ENCODE results near the gene PNO1.

The PNO1 gene

GRCh38 chr2:68134554-68134953, 23.1 kb upstream of the PNO1 start:
- ChIA-PET CTCF (interaction anchor here (1.2 kb wide), 1 partner anchor 12 kb away, joined by 6 read pairs; no protein-coding TSS in a partner anchor), POLR2A (no interaction called here)
- peaks cover 5 to 12% of the 10 kb centered on the region in 2 experiments; a peak in 2 of 3 replicates for H3K36me3 ChIP-seq (ENCODE audit: control insufficient read depth in 2 of 2, insufficient read depth in 1 of 2, low read length in 2 of 2)
- no peak for TF ChIP-seq ZNF366 (tag by site-specific recombination; conservative IDR thresholded peaks at IDR 0.05)
- no peak for TF ChIP-seq ZNF292 (tag by site-specific recombination; IDR thresholded peaks at IDR 0.05; ENCODE audit: borderline replicate concordance, low read depth)
- no peaks in the 10 kb centered on the region for H3K4me1 ChIP-seq (ENCODE audit: control insufficient read depth, insufficient read depth, low read length)
- no peak overlapping the region for H3K4me3 ChIP-seq (ENCODE audit: low read depth, low read length)
- H3K9me3 ChIP-seq (ENCODE audit: control insufficient read depth, insufficient read depth, low read depth, low read length): no peaks in the 10 kb centered on the region
- H3K27ac ChIP-seq (ENCODE audit: extremely low read depth, low read depth, low read length): no peak overlapping the region

- no peaks in the 10 kb centered on the region for H3K4me1 ChIP-seq (ENCODE audit: control insufficient read depth, insufficient read depth, low read length)
- no peak overlapping the region for H3K4me3 ChIP-seq (ENCODE audit: low read depth, low read length)
- H3K27ac ChIP-seq (ENCODE audit: extremely low read depth, low read depth, low read length): no peak overlapping the region
- ChIA-PET CTCF (interaction anchor here (0.7 to 1.6 kb wide), 7 partner anchors 13 to 1497 kb away, joined by 3 to 10 read pairs (median 3); no protein-coding TSS in a partner anchor), POLR2A (no interaction called here)
- TF ChIP-seq ZNF132 (tag by site-specific recombination; IDR thresholded peaks at IDR 0.05; ENCODE audit: borderline replicate concordance) (no peak), ZSCAN18 (tag by site-specific recombination; IDR thresholded peaks at IDR 0.05) (no peak), ZNF121 (tag by site-specific recombination; IDR thresholded peaks at IDR 0.05) (0 out of 2 replicates have a peak, but pooled peaks have one; percentile 21), ZNF366 (tag by site-specific recombination; conservative IDR thresholded peaks at IDR 0.05) (no peak), KLF1 (tag by site-specific recombination; IDR thresholded peaks at IDR 0.05) (no peak)
- H3K9me3 ChIP-seq (ENCODE audit: control insufficient read depth, insufficient read depth, low read depth, low read length): no peaks in the 10 kb centered on the region
- H3K36me3 ChIP-seq (ENCODE audit: control insufficient read depth in 2 of 2, insufficient read depth in 1 of 2, low read length in 2 of 2): peaks cover 5 to 12% of the 10 kb centered on the region in 2 experiments; a peak in 2 of 3 replicates
Observed at GRCh38 chr2:68135448-68136320, 22.0 kb upstream of the PNO1 start.

- POLR2A ChIA-PET: no interaction called here
- Histone ChIP-seq H3K9me3 (ENCODE audit: control insufficient read depth, insufficient read depth, low read depth, low read length) (no peaks in the 10 kb centered on the region), H3K4me1 (ENCODE audit: control insufficient read depth, insufficient read depth, low read length) (no peaks in the 10 kb centered on the region), H3K4me3 (ENCODE audit: low read depth, low read length) (no peak overlapping the region), H3K36me3 (ENCODE audit: control insufficient read depth in 2 of 2, insufficient read depth in 1 of 2, low read length in 2 of 2) (peaks cover 15% of the 10 kb centered on the region in 2 experiments), H3K27ac (ENCODE audit: extremely low read depth, low read depth, low read length) (no peak overlapping the region)
- TF ChIP-seq ZNF621 (tag by site-specific recombination; IDR thresholded peaks at IDR 0.05): no peak
- no peak for TF ChIP-seq ZNF501 (tag by site-specific recombination; IDR thresholded peaks at IDR 0.05)
- TF ChIP-seq ZNF530 (tag by site-specific recombination; IDR thresholded peaks at IDR 0.05; ENCODE audit: low read depth): no peak
- TF ChIP-seq EGR2 (tag by site-specific recombination; IDR thresholded peaks at IDR 0.05; ENCODE audit: low read depth): no peak
- TF ChIP-seq OVOL3 (tag by site-specific recombination; IDR thresholded peaks at IDR 0.05): no peak
- TF ChIP-seq ZNF488 (tag by site-specific recombination; IDR thresholded peaks at IDR 0.05): no peak
- TF ChIP-seq ZNF785 (tag by site-specific recombination; IDR thresholded peaks at IDR 0.05): no peak
- TF ChIP-seq ZNF341 (tag by site-specific recombination; IDR thresholded peaks at IDR 0.05; ENCODE audit: low read depth): no peak
- CTCF ChIA-PET: no interaction called here
Observed at GRCh38 chr2:68141875-68142274, 15.8 kb upstream of the PNO1 start.

GRCh38 chr2:68151037-68151436, 6.7 kb upstream of the PNO1 start:
- no peak overlapping the region for H3K27ac ChIP-seq (ENCODE audit: extremely low read depth, low read depth, low read length)
- CTCF ChIA-PET: interaction anchor here (0.7 to 1.2 kb wide), 2 partner anchors 29 to 445 kb away, joined by 3 read pairs; no protein-coding TSS in a partner anchor
- H3K36me3 ChIP-seq (ENCODE audit: control insufficient read depth in 2 of 2, insufficient read depth in 1 of 2, low read length in 2 of 2): no peaks in the 10 kb centered on the region; a peak in 2 of 3 replicates
- 0 out of 2 replicates have a peak, but pooled peaks cover 3% of the 10 kb centered on the region for H3K4me1 ChIP-seq (ENCODE audit: control insufficient read depth, insufficient read depth, low read length)
- POLR2A ChIA-PET: no interaction called here
- H3K4me3 ChIP-seq (ENCODE audit: low read depth, low read length): no peak overlapping the region
- no peaks in the 10 kb centered on the region for H3K9me3 ChIP-seq (ENCODE audit: control insufficient read depth, insufficient read depth, low read depth, low read length)
- no peak for TF ChIP-seq YY1 (tag by site-specific recombination; IDR thresholded peaks at IDR 0.05)
- no peak for TF ChIP-seq SP7 (tag by site-specific recombination; IDR thresholded peaks at IDR 0.05)
- no peak for TF ChIP-seq CTCF (tag by site-specific recombination; IDR thresholded peaks at IDR 0.05)
- no peak for TF ChIP-seq ZNF18 (tag by site-specific recombination; IDR thresholded peaks at IDR 0.05)
- TF ChIP-seq ZNF324 (tag by site-specific recombination; IDR thresholded peaks at IDR 0.05): no peak
- TF ChIP-seq ZNF311 (tag by site-specific recombination; IDR thresholded peaks at IDR 0.05; ENCODE audit: borderline replicate concordance): no peak
- TF ChIP-seq ZEB2 (tag by site-specific recombination; IDR thresholded peaks at IDR 0.05): no peak
